OCI-LY3 (cell line): ENCODE measurements around the gene RNASEH2B.

Source experiments
- H2AFZ ChIP-seq: fragments of 200-600, 300-600 bp; shearing (Covaris generic); 2 replicates; pipeline ENCODE4 v1.6.0; 2014; ENCODE audit warnings: antibody characterized with exemption, low read depth, low read length
- H3K27ac ChIP-seq: fragments of 200-600, 300-600 bp; sonication (generic); 2 replicates; pipeline ENCODE4 v1.5.1; 2014; ENCODE audit warnings: mild to moderate bottlenecking, low read length, moderate library complexity, mixed read lengths
- H3K27me3 ChIP-seq: fragments of 200-600, 300-600 bp; sonication (generic); 2 replicates; pipeline ENCODE4 v1.6.1; 2014; ENCODE audit warnings: low read depth, low read length, mixed read lengths
- H3K36me3 ChIP-seq: fragments of 200-600, 300-600 bp; sonication (generic); replicated peaks from 2 replicates; pipeline ENCODE3; 2014; ENCODE audit warnings: low read depth, low read length, mixed read lengths
- H3K4me1 ChIP-seq: fragments of 300-600, 200-600 bp; sonication (generic); 2 replicates; pipeline ENCODE4 v1.6.1; 2014; ENCODE audit warnings: low read length, mixed read lengths
- H3K4me2 ChIP-seq: fragments of 200-600, 300-600 bp; sonication (generic); 2 replicates; pipeline ENCODE4 v1.6.1; 2014; ENCODE audit warnings: low read length, mixed read lengths
- H3K4me3 ChIP-seq: fragments of 300-600, 200-600 bp; sonication (generic); 2 replicates; pipeline ENCODE4 v1.5.1; 2014; ENCODE audit warnings: antibody characterized with exemption, mild to moderate bottlenecking, low read length, moderate library complexity
- H3K79me2 ChIP-seq: fragments of 300-600, 200-600 bp; shearing (Covaris generic); 2 replicates; pipeline ENCODE4 v1.6.1; 2014; ENCODE audit warnings: mild to moderate bottlenecking, low read length, mixed read lengths
- H3K9ac ChIP-seq: fragments of 300-600, 200-600 bp; shearing (Covaris generic); 2 replicates; pipeline ENCODE4 v1.6.0; 2014; ENCODE audit warnings: mild to moderate bottlenecking, low read length, moderate library complexity
- H3K9me3 ChIP-seq: fragments of 200-600, 300-600 bp; shearing (Covaris generic); 2 replicates; pipeline ENCODE4 v1.6.1; 2014; ENCODE audit warnings: low read length, mixed read lengths; ENCODE audit not compliant: insufficient read depth
- H4K20me1 ChIP-seq: fragments of 200-600, 300-600 bp; sonication (generic); 2 replicates; pipeline ENCODE4 v1.6.1; 2016; ENCODE audit warnings: low read length, mixed read lengths; ENCODE audit not compliant: insufficient read depth
- EZH2phosphoT487 ChIP-seq: fragments of 200-600 bp; shearing (Covaris generic); IDR thresholded peaks from 2 replicates; pipeline ENCODE4 v1.6.1; 2018; ENCODE audit warnings: antibody characterized with exemption, mixed run types, low read depth
- TF ChIP-seq, protein P1 (sequence below): fragments of 200-600, 300-600 bp; sonication (generic); IDR thresholded peaks from 2 replicates; pipeline ENCODE4 v1.5.1; 2014; ENCODE audit warnings: antibody characterized with exemption, low read length, low read depth

RNASEH2B gene

GRCh38 chr13:50889317-50889716 lies 20.3 kb upstream of the RNASEH2B start:
- Histone ChIP-seq H3K9ac (no peak overlapping the region), H3K9me3 (no peaks in the 10 kb centered on the region), H3K4me2 (no peak overlapping the region), H4K20me1 (no peaks in the 10 kb centered on the region), H3K79me2 (no peaks in the 10 kb centered on the region), H3K4me1 (peaks cover 42% of the 10 kb centered on the region), H2AFZ (no peak overlapping the region), H3K36me3 (no peaks in the 10 kb centered on the region), H3K4me3 (no peak overlapping the region), H3K27ac (no peak overlapping the region), H3K27me3 (no peaks in the 10 kb centered on the region)
- no peak for TF ChIP-seq EZH2phosphoT487
- TF ChIP-seq, protein P1, sequence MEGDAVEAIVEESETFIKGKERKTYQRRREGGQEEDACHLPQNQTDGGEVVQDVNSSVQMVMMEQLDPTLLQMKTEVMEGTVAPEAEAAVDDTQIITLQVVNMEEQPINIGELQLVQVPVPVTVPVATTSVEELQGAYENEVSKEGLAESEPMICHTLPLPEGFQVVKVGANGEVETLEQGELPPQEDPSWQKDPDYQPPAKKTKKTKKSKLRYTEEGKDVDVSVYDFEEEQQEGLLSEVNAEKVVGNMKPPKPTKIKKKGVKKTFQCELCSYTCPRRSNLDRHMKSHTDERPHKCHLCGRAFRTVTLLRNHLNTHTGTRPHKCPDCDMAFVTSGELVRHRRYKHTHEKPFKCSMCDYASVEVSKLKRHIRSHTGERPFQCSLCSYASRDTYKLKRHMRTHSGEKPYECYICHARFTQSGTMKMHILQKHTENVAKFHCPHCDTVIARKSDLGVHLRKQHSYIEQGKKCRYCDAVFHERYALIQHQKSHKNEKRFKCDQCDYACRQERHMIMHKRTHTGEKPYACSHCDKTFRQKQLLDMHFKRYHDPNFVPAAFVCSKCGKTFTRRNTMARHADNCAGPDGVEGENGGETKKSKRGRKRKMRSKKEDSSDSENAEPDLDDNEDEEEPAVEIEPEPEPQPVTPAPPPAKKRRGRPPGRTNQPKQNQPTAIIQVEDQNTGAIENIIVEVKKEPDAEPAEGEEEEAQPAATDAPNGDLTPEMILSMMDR = no peak

- H3K4me1 ChIP-seq = peaks cover 42% of the 10 kb centered on the region
- no peaks in the 10 kb centered on the region for H3K9me3 ChIP-seq
- H3K79me2 ChIP-seq = no peaks in the 10 kb centered on the region
- H3K9ac ChIP-seq = no peak overlapping the region
- H2AFZ ChIP-seq = no peak overlapping the region
- H3K4me3 ChIP-seq = no peak overlapping the region
- no peaks in the 10 kb centered on the region for H4K20me1 ChIP-seq
- no peak overlapping the region for H3K4me2 ChIP-seq
- H3K36me3 ChIP-seq = no peaks in the 10 kb centered on the region
- TF ChIP-seq, protein P1 = no peak
- no peak for TF ChIP-seq EZH2phosphoT487
- no peak overlapping the region for H3K27ac ChIP-seq
- H3K27me3 ChIP-seq = no peaks in the 10 kb centered on the region
Observed at GRCh38 chr13:50891206-50891605, 18.4 kb upstream of the RNASEH2B start.

GRCh38 chr13:50892210-50892944 lies 17.2 kb upstream of the RNASEH2B start:
- Histone ChIP-seq H3K4me3 (peak overlapping the region; percentile 62), H3K4me1 (peaks cover 38% of the 10 kb centered on the region), H3K4me2 (peak overlapping the region; percentile 84), H2AFZ (peak overlapping the region; percentile 10), H3K9me3 (no peaks in the 10 kb centered on the region), H4K20me1 (no peaks in the 10 kb centered on the region), H3K27ac (no peak overlapping the region), H3K9ac (no peak overlapping the region; the same call in 1 of the 2 replicates), H3K27me3 (no peaks in the 10 kb centered on the region), H3K36me3 (no peaks in the 10 kb centered on the region), H3K79me2 (no peaks in the 10 kb centered on the region)
- TF ChIP-seq EZH2phosphoT487 = no peak
- TF ChIP-seq, protein P1 = no peak

- peak overlapping the region; percentile 43 for H3K9ac ChIP-seq
- peak overlapping the region; percentile 84 for H3K4me2 ChIP-seq
- peaks cover 43% of the 10 kb centered on the region for H3K4me1 ChIP-seq
- H3K27me3 ChIP-seq = no peaks in the 10 kb centered on the region
- no peaks in the 10 kb centered on the region for H3K79me2 ChIP-seq
- peak overlapping the region; percentile 94 for H2AFZ ChIP-seq
- peak overlapping the region; percentile 63 for H3K4me3 ChIP-seq
- H3K27ac ChIP-seq = peak overlapping the region; percentile 34
- TF ChIP-seq EZH2phosphoT487 = no peak
- TF ChIP-seq, protein P1 = no peak
- H3K9me3 ChIP-seq = no peaks in the 10 kb centered on the region
- H3K36me3 ChIP-seq = no peaks in the 10 kb centered on the region
- no peaks in the 10 kb centered on the region for H4K20me1 ChIP-seq
Observed at GRCh38 chr13:50893211-50893852, 16.3 kb upstream of the RNASEH2B start.
